ENCODE data around the gene ANKRD33B.
"Not testable (repeated sequence)": the region's sequence is repeated elsewhere in the genome, so short reads cannot be mapped to it uniquely, and the experiment has no call there.

ANKRD33B gene

GRCh38 chr5:10595293-10595671 is 31.4 kb downstream of the ANKRD33B start:
- FAIRE-seq, result no peak

- no peak for FAIRE-seq
These were observed 31.9 kb downstream of the ANKRD33B start for GRCh38 chr5:10595672-10596309.

GRCh38 chr5:10596310-10596703 is 32.4 kb downstream of the ANKRD33B start:
- no peak for FAIRE-seq

GRCh38 chr5:10596886-10597451 is 33.1 kb downstream of the ANKRD33B start:
- FAIRE-seq, result no peak

GRCh38 chr5:10599113-10599512 is 35.2 kb downstream of the ANKRD33B start:
- FAIRE-seq, result no peak

GRCh38 chr5:10599862-10600284 is 36.0 kb downstream of the ANKRD33B start:
- FAIRE-seq, result no peak

GRCh38 chr5:10600626-10601245 is 36.9 kb downstream of the ANKRD33B start:
- FAIRE-seq, result no peak

- peak; percentile 15 for FAIRE-seq
These were observed 37.6 kb downstream of the ANKRD33B start for GRCh38 chr5:10601246-10602030.

GRCh38 chr5:10602031-10602806 is 38.3 kb downstream of the ANKRD33B start:
- no peak for FAIRE-seq

- FAIRE-seq, result no peak
These were observed 41.1 kb downstream of the ANKRD33B start for GRCh38 chr5:10604975-10605374.

GRCh38 chr5:10606632-10607022 is 42.8 kb downstream of the ANKRD33B start:
- not testable (repeated sequence) for FAIRE-seq

GRCh38 chr5:10607023-10607665 is 43.3 kb downstream of the ANKRD33B start:
- FAIRE-seq, result no peak

- FAIRE-seq, result no peak
These were observed 43.8 kb downstream of the ANKRD33B start for GRCh38 chr5:10607666-10608073.

- not testable (repeated sequence) for FAIRE-seq
These were observed 44.2 kb downstream of the ANKRD33B start for GRCh38 chr5:10608081-10608480.

GRCh38 chr5:10610058-10610457 is 46.2 kb downstream of the ANKRD33B start:
- FAIRE-seq, result no peak

GRCh38 chr5:10611290-10611689 is 47.4 kb downstream of the ANKRD33B start:
- no peak for FAIRE-seq

GRCh38 chr5:10612251-10612650 is 48.4 kb downstream of the ANKRD33B start:
- no peak for FAIRE-seq

GRCh38 chr5:10615693-10616092 is 51.8 kb downstream of the ANKRD33B start:
- no peak for FAIRE-seq

GRCh38 chr5:10617103-10617502 is 53.2 kb downstream of the ANKRD33B start:
- FAIRE-seq, result no peak

GRCh38 chr5:10618311-10618710 is 54.4 kb downstream of the ANKRD33B start:
- FAIRE-seq, result no peak

GRCh38 chr5:10619649-10620048 is 55.8 kb downstream of the ANKRD33B start:
- FAIRE-seq, result no peak

GRCh38 chr5:10620346-10620745 is 56.5 kb downstream of the ANKRD33B start:
- FAIRE-seq, result no peak
